ENCODE data around the gene PCDHGB5.
"Not testable (repeated sequence)": the region's sequence is repeated elsewhere in the genome, so short reads cannot be mapped to it uniquely, and the experiment has no call there.

The PCDHGB5 gene

GRCh38 chr5:141369994-141370848 is 27.5 kb upstream of the PCDHGB5 start, which contains the start of gene PCDHGB3:
PCDHGB3 (plus strand) TSS chr5:141370242; CDS start chr5:141370395, 153 bp downstream.
- ATAC-seq (ENCODE audit: low read depth) (peak; percentile 75), DNase-seq (ENCODE audit: low spot score) (no peak)
- TF ChIP-seq CTCF (IDR thresholded peaks at IDR 0.05; ENCODE audit: poor library complexity, severe bottlenecking), result peak; percentile 57
- H3K27ac ChIP-seq (ENCODE audit: poor library complexity, severe bottlenecking), result no peak within 1 kb of the TSS
- no peaks in the 10 kb centered on the region for H3K4me1 ChIP-seq (ENCODE audit: insufficient read depth, poor library complexity, severe bottlenecking)
- H3K4me3 ChIP-seq (ENCODE audit: severe bottlenecking), result no peak within 1 kb of the TSS
- peaks cover 2% of the 10 kb centered on the region for H3K9me3 ChIP-seq (ENCODE audit: severe bottlenecking)
- no peaks in the 10 kb centered on the region for H3K36me3 ChIP-seq (ENCODE audit: low read depth)
- peaks cover 82% of the 10 kb centered on the region for H3K27me3 ChIP-seq (ENCODE audit: insufficient read depth, poor library complexity, severe bottlenecking)

DNA sequence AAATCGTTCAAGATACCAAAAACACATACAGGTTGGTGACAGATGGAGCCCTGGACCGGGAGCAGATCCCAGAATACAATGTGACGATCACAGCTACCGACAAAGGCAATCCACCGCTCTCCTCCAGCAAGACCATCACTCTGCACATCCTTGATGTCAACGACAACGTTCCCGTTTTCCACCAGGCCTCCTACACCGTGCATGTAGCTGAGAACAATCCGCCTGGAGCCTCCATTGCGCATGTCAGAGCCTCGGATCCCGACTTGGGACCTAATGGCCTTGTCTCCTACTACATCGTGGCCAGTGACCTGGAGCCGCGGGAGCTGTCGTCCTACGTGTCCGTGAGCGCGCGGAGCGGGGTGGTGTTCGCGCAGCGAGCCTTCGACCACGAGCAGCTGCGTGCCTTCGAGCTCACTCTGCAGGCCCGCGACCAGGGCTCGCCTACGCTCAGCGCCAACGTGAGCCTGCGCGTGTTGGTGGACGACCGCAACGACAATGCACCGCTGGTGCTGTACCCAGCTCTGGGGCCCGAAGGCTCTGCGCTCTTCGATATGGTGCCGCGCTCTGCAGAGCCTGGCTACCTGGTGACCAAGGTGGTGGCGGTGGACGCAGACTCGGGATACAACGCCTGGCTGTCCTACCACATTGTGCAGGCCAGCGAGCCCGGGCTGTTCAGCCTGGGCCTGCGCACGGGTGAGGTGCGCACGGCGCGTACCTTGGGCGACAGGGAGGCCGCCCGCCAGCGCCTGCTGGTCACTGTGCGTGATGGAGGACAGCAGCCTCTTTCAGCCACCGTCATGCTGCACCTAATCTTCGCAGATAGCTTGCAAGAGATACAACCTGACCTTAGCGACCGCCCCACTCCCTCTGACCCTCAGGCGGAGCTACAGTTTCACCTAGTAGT is 25.9 kb upstream of the PCDHGB5 start:
- Histone ChIP-seq H3K27me3 (ENCODE audit: insufficient read depth, poor library complexity, severe bottlenecking) (peaks cover 66% of the 10 kb centered on the region), H3K9me3 (ENCODE audit: severe bottlenecking) (no peaks in the 10 kb centered on the region), H3K4me1 (ENCODE audit: insufficient read depth, poor library complexity, severe bottlenecking) (no peaks in the 10 kb centered on the region), H3K36me3 (ENCODE audit: low read depth) (no peaks in the 10 kb centered on the region), H3K27ac (ENCODE audit: poor library complexity, severe bottlenecking) (no peak overlapping the region), H3K4me3 (ENCODE audit: severe bottlenecking) (no peak overlapping the region)
- no peak for TF ChIP-seq CTCF (IDR thresholded peaks at IDR 0.05; ENCODE audit: poor library complexity, severe bottlenecking)
- no peak for DNase-seq (ENCODE audit: low spot score)
- ATAC-seq (ENCODE audit: low read depth), result no peak

DNA sequence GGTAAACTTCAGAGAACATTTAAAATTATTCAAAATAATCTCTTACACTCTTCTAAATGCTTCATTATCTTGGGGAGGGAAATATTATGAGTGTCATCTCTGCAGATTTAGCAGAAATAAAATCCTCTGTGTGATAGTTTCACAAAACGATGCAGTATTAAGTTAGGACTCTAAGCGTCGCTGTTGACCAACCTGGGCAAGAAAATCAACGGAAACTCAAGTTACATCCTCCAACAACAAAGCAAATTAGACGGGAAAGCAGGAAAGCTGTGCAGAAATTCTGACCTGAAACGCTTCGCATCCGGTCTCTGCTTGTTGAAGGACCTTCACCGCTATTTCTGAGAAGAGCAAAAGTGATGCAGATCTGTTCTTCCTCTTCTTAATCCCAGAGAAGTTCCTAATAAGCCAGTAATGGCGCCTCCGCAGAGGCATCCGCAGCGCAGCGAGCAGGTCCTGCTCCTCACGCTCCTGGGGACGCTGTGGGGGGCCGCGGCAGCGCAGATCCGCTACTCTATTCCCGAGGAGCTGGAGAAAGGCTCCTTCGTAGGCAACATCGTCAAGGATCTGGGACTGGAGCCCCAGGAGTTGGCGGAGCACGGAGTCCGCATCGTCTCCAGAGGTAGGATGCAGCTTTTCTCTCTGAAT is 24.0 kb upstream of the PCDHGB5 start, which contains the start of gene PCDHGA6:
TSS of gene PCDHGA6 (plus strand) at position 219 of the 645 bp plus-strand sequence. CDS start at position 412, 193 bp downstream.
- H3K27me3 ChIP-seq (ENCODE audit: insufficient read depth, poor library complexity, severe bottlenecking), result peaks cover 47% of the 10 kb centered on the region
- no peaks in the 10 kb centered on the region for H3K4me1 ChIP-seq (ENCODE audit: insufficient read depth, poor library complexity, severe bottlenecking)
- H3K4me3 ChIP-seq (ENCODE audit: severe bottlenecking), result peak within 1 kb of the TSS; percentile 27
- no peak for DNase-seq (ENCODE audit: low spot score)
- TF ChIP-seq CTCF (IDR thresholded peaks at IDR 0.05; ENCODE audit: poor library complexity, severe bottlenecking), result peak; percentile 94
- no peaks in the 10 kb centered on the region for H3K9me3 ChIP-seq (ENCODE audit: severe bottlenecking)
- no peak within 1 kb of the TSS for H3K27ac ChIP-seq (ENCODE audit: poor library complexity, severe bottlenecking)
- peak; percentile 60 for ATAC-seq (ENCODE audit: low read depth)
- H3K36me3 ChIP-seq (ENCODE audit: low read depth), result no peaks in the 10 kb centered on the region

DNA sequence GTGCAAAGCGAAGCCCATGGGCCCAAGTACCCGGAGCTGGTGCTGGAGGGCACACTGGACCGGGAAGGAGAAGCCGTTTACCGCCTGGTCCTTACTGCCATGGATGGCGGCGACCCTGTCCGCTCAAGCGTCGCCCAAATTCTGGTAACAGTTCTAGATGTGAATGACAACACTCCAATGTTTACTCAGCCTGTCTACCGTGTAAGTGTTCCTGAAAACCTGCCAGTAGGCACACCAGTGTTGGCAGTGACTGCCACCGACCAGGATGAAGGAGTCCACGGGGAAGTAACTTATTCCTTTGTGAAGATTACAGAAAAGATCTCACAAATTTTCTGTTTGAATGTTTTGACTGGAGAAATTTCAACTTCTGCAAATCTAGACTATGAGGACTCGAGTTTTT is 23.1 kb upstream of the PCDHGB5 start:
- Histone ChIP-seq H3K27me3 (ENCODE audit: insufficient read depth, poor library complexity, severe bottlenecking) (peaks cover 46% of the 10 kb centered on the region), H3K4me1 (ENCODE audit: insufficient read depth, poor library complexity, severe bottlenecking) (no peaks in the 10 kb centered on the region), H3K4me3 (ENCODE audit: severe bottlenecking) (no peak overlapping the region), H3K36me3 (ENCODE audit: low read depth) (no peaks in the 10 kb centered on the region), H3K9me3 (ENCODE audit: severe bottlenecking) (no peaks in the 10 kb centered on the region), H3K27ac (ENCODE audit: poor library complexity, severe bottlenecking) (no peak overlapping the region)
- TF ChIP-seq CTCF (IDR thresholded peaks at IDR 0.05; ENCODE audit: poor library complexity, severe bottlenecking), result no peak
- no peak for ATAC-seq (ENCODE audit: low read depth)
- DNase-seq (ENCODE audit: low spot score), result no peak

GRCh38 chr5:141375444-141376155 is 22.1 kb upstream of the PCDHGB5 start:
- DNase-seq (ENCODE audit: low spot score); ATAC-seq (ENCODE audit: low read depth); H3K9me3 ChIP-seq (ENCODE audit: severe bottlenecking); H3K27ac ChIP-seq (ENCODE audit: poor library complexity, severe bottlenecking); H3K36me3 ChIP-seq (ENCODE audit: low read depth); H3K4me3 ChIP-seq (ENCODE audit: severe bottlenecking); H3K4me1 ChIP-seq (ENCODE audit: insufficient read depth, poor library complexity, severe bottlenecking): not testable (repeated sequence)
- peaks cover 40% of the 10 kb centered on the region for H3K27me3 ChIP-seq (ENCODE audit: insufficient read depth, poor library complexity, severe bottlenecking)
